ENCODE measurements around the gene RRAS2.
A peak's percentile ranks its signal among the peaks of the same experiment; 100 is the strongest.
"Not testable (repeated sequence)": the region's sequence is repeated elsewhere in the genome, so short reads cannot be mapped to it uniquely, and the experiment has no call there.

RRAS2 gene

DNA sequence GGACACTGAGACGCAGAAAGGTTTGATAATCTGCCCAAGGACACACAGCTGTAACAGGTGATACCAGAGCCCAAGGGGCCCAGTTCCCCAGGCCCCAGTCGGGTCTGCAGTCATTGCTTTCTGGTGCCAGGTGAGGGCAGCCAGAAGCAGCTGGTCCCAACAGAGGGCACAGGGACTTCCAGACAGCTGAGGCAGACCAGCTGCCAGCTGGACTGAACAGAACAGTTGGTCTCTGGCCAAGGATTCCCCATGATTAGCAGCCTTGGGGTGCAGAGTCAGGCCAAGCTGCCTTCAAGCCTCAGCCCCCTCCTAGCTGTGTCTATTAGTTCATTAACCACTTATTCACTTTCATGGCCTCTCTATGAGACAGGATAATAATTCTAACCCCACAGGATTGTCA lies 105.6 kb downstream of the RRAS2 start:
- no peak for DNase-seq

DNA sequence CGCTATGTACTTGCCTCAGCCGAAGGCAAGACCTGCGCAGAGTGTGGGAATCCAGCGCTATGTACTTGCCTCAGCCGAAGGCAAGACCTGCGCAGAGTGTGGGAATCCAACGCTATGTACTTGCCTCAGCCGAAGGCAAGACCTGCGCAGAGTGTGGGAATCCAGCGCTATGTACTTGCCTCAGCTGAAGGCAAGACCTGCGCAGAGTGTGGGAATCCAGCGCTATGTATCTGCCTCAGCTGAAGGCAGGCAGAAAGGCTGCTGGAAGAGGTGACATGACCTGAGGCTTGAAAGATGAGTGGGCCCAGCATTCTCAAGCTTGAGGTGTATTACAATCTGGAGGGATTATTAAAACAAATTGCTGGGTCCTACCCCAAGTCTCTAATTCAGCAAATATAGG lies 106.5 kb downstream of the RRAS2 start:
- not testable (repeated sequence) for DNase-seq

DNA sequence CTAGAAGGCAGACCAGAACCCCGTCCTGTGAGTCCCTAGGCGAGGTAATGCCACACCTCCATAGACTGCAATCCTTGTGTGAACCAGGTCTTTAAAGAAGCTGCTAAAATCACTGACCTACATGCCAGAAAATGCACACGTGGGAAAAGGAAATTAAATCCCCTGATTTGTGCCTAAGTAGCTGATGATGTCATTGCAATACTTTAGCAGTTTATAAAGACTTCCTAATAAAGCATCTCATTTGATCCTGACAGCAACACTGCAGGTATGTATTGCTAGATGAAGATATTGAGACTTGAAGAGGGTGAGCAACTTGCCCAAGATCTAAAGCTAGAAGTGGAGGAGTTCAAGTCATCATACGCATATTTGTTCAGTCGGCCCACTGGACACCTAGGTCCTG lies 107.2 kb downstream of the RRAS2 start:
- no peak for DNase-seq

DNA sequence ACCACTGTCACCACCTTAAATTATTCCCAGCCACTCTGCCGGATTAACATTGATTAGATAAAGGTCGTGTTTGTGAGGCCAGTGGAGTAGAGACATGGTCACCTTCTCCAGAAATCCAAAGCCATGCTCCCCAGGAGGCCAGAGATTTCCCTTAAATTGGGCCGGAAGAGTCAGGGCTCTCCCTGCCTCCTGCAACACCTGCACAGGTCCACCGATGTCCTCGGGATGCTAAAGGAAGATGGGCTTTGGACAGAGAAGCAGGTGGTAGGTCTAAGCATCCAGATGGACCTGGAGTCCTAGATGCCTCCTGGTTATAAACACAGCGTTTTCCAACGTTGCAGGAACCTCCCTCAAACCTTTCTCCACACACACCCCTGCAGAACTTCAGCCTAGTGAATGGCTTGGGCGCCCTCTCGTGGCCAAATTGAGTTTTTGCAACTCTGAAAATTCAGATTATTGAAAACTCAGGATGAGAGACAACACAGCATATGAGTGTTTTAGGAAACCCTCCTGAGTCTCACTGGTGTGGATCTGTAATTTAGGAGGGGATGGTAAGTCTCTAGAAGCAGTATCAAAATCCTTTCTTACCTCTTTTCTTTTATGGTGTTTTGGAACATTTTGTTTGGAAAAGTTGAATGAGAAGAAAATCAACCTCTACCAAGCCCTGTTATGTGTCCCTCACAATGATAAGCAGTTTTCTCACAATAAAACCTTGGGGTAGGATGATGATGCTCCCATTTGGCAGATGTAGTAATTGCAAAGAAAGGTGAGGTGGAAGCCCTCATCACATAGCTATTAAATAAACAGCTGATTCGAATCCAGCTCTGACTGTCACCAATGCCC lies 109.6 kb downstream of the RRAS2 start:
- peak; percentile 68 for DNase-seq

DNA sequence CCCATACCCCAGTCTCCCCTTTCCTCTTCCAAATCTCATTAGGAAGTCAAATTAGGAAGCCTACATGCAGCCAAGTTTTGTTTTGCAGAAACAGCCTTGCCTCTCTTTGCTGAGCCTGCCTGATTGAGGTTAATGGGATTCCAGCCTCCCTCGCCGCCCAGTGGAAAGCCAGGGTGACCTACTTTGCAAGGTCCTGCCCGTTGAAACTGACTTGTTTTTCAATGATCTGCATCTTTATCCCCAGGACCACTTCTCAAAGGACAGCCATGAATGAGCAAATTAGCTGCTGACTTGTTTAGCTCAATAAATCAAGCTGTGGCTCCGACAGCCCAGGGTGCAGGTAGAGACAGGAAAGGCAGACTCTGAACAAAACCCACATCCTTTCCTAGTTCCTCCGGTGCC lies 110.4 kb downstream of the RRAS2 start:
- DNase-seq = no peak

DNA sequence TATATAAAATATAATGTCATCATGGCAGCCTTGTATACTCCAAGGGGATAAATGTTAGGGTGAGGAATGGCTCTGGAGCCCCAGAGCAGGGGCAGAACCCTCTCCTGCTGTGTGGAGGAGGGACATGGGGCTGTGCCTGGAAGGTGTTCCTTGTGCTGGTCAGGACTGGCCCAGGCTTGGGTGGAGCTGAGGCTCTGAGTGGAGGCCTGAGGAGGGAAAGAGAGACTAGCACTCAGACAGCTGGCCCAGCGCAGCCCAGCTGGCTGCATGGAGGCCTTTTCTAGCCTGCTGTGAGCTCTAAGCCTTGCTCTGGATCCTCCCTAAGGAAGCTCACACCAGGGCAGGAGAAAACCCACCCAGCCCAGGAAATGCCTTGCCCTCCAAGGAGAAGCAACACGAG lies 113.5 kb downstream of the RRAS2 start:
- DNase-seq = no peak

DNA sequence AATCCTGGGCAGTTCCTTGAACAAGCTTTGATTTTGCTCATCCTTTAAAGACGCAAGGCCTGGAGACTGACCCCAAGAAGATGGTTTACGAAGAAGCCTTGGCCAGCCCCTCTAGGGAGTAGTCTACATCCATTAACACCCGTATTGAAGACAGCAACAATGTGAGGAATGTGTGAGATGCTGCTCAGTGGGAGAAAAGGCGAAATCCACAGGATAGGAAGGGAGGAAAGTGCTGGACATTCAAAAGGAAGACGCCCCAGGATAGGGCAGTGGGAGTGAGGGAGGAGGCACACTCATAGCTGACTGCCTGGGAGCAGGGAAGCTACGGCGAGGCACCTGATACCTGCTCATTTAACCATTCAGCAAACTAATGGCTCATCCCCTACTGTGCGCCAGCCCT lies 114.1 kb downstream of the RRAS2 start:
- DNase-seq = no peak

DNA sequence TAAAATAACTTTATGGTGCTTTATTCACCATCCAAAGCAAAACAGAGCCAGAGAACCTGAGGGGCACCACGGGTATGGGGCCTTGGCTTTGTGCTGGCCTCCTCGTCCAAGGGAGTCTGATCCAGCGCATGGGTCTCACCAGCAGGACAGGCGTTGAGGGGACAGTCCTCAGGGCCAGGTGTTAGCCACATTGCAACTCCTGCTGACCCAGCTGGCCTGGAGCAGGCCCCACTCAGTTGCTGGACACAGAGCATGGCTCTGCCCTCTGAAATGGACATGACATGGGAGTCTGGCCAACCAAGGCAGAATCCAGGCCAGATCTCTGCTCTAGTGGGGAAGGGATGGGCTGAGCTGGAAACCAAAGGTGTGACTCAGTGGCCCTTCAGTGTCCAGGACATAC lies 116.2 kb downstream of the RRAS2 start:
- DNase-seq = no peak

DNA sequence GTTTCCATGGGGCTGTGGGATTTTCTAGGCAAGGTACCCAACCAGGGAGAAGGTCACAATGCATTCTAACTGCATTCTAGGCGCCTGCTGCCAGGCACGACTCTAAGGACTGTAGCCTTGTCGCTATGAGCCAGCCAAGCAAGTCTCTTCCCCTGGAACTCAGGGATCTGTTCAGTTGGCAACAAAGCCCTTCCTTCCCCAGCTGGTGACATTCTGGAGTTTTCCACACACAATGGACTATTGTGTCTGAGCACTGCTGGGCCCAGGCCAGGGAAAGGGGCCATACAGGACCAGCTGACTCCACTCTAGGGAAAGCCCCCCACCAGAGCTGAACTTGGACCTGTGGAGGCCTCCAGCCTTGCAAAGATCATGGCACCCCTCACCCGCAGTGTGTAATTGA lies 116.8 kb downstream of the RRAS2 start:
- no peak for DNase-seq

DNA sequence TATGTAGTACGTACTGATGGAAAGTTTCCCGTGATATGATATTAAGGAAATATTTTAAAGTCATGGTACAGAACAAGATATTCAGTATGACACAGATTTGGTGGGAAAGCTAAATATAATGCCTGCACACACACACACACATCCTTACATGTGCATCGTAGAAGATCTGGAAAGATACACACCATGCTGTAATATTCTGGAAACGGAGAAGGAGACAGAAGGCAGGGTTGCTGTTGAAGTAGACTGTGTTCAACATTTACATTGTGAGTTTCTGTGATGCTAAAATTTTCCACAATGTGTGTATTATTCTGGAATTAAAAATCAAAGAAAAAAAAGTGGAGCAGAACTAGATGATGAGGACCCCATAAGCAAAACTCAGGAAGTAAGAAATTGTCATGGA lies 118.0 kb downstream of the RRAS2 start:
- DNase-seq = no peak

DNA sequence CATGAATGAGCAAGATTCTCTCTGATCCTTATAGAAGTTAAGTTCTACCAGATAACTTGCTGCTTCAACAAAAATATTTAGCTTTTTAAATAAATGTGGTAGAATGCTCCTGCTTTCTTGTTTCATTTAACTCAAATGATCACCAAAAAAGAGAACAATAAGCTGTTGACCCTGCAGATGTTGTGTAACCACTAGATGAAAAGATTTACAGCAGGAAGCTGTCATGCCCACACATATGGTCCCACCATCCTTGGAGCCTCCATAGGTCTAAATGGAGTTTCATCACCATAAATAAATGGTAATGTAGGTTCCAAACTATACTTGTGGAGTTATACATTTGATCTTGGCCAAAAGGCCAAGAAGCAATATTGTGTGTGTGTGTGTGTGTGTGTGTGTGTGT lies 118.8 kb downstream of the RRAS2 start:
- DNase-seq = no peak

DNA sequence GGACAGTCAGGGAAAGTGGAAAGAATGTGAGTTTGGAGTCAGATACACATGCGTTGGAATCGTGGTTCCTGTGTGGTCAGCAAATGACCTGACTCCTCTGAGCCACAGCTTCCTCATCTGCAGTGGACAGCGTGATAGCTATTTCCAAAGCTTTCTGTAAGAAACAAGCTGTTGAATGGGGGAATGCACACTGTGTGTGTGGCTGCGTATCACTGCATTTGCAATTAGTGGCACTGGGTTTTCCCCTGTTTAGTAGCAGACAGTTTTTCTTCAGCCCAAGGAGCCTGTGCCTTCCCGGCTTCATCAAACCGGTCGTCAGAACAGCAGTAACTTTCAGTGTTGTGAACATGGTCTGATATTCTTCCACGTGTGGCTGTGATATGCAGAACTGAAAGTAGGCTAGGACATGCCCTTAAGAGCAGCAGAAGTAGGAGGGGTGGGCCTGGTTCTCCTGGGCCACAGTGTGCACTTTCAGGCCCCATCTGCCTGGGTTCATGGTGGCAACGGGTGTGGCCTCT lies 121.5 kb downstream of the RRAS2 start:
- DNase-seq = no peak

DNA sequence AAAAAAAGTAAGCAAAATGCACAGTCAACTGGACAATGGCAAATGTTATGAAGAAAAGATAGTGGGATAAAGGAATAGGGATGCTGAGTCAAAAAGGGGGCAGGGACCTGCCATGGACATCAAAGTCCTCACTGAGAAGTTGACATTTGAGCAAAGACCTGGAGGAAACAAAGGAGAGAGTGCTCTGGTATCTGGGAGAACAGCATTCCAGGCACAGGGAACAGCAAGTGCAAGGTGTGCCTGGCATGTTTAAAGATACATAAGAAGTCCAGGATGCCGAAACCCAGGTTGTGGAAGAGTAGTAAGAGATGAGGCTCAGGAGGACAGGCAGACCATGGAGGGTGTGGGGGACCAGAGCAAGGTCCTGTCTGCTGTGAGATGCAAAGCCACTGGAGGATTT lies 123.3 kb downstream of the RRAS2 start:
- DNase-seq = no peak

DNA sequence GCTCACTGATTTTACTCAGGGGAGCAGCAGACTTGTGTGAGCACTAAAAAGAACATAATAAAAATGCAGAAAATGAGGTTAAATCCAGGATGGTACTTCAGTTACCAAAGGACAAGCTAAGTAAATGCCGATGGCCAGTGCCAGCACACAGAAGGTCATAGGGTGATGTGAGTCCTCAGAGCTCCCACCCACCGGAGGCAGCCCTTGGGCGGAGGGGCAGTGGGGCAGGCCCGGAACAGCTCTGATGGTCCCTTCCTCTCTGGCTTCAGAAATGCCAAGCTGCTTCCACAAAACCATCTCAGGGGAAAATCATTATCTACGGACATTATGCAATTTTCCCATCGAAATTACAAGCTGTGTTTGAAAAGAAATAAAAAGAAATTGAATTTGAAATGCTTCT lies 124.5 kb downstream of the RRAS2 start:
- DNase-seq = no peak

DNA sequence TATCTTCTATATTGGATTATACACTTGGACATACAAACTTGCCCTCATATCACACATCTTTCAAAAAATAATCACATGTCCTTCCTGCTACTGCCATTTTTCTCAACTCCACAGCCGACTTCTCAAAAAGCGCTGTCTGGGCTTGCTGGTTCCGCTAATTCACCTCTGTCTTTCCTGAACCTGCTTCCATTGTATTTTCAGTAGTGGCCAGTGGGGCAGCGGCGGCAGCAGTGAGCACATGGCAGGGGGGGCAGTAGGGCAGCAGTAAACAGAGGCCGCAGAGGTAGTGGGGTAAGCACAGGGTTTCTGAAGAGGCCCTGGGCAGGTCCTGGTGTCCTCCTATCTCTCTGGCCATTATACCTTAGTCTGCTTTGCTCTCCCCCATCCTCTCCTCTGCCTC lies 126.3 kb downstream of the RRAS2 start:
- no peak for DNase-seq

DNA sequence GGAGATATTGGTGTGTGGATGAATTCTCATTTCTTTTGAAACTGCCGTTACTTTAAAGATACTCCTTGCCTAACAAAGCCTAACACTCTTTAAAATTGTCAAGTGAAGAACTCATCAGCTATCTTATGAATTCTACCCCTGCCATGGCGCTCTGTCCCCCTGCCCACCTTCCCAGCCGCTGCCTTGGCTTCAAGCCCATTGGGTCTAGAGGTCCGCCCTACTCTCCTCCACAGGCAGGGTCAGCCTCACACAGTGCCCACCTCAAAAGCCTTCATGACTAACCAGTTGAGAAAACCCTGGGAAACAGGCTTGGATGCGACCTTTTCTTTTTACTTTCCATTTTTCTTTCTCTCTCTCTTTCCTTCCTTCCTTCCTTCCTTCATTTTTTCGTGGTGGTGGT lies 128.6 kb downstream of the RRAS2 start:
- no peak for DNase-seq

DNA sequence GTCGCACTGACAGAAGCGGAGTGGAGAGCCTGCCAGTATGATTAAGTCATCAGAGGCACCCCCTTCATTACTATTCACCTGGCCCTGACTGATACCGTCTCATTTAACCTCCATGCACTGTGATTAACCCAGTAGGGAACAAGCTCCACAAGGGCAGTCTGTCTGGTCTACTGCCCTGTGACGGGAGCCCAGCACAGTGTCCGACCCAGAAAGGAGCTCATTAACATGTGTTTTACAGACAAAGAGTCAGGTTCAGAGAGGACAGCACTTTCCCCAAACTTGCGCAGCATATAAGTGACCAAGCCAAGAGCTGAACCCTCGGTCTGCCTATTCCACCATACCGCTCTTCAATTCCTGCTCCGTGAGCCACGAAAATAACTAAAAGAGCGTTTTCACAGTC lies 129.5 kb downstream of the RRAS2 start:
- DNase-seq = no peak

DNA sequence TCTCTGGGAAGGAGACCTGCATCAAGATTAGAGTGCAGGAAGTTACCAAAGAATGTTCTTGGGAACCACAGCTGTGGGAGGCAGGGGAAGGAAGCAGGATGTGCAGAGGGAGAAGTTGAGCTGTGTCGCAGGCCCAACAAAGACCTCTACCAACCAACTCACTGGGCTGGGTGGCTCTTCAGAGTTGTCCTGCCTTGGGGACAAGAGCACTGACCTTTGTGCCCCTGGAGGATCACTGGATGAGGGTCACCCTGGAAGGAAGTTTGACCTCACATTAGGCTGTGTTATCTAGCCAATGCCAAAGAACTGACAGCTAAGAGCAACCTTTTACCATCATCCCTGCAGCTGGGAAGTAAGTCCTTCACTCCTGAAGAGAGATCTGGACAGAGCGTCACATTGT lies 130.6 kb downstream of the RRAS2 start:
- DNase-seq = no peak
